HG02970 (cell line): ENCODE measurements around the gene PRKCA.
"Not testable (repeated sequence)": the region's sequence is repeated elsewhere in the genome, so short reads cannot be mapped to it uniquely, and the experiment has no call there.

Experiments used
- ATAC-seq: cut with Tn5 transposase; IDR thresholded peaks from one replicate; pipeline ENCODE4 v1.9.1; 2021; ENCODE audit warnings: mild to moderate bottlenecking, moderate library complexity, moderate number of reproducible peaks; ENCODE audit not compliant: unreplicated experiment, low FRiP score

The PRKCA gene

GRCh38 chr17:66582373-66583111, 280.1 kb downstream of the PRKCA start:
- no peak for ATAC-seq

- ATAC-seq, result no peak
Measured at GRCh38 chr17:66583112-66583748, 280.8 kb downstream of the PRKCA start.

DNA sequence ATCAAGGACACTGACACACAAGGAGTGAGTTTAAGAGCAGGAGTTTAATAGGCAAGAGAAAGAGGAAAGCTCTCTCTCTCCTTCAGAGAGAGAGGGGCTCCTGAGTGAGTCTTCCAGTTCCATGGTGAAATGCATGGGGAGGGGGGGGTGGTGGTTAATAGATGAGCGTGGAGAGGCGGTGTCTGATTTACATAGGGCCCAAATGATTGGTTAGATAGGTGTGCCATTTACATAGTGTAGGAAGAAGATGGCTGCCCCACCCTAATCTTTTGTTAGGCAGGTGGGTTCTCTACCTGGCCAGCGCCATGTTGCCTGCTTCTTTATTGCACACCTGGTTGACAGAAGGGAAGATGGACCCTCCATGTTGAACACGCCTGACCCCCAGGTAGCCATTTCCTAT, 282.5 kb downstream of the PRKCA start:
- no peak for ATAC-seq

DNA sequence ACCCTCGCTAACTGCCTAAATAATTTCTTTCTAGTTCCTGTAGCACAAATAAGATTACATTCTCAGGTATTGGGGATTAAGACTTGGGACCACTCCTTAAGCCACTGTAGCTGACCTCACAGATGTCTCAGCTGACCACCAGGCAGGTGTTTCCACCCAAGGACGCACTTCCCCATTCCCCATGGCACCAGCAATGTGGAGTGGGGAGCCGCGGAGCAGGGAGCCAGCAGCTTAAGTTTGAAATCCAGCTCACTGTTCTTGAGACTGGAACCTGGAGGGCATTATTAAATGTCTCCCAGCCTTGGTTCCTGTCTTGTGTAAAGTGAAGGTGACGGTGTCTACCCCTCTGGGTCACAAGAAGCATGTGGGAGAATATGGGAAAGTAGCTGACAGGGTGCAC, 283.1 kb downstream of the PRKCA start:
- no peak for ATAC-seq

GRCh38 chr17:66589892-66590291, 287.5 kb downstream of the PRKCA start:
- no peak for ATAC-seq

DNA sequence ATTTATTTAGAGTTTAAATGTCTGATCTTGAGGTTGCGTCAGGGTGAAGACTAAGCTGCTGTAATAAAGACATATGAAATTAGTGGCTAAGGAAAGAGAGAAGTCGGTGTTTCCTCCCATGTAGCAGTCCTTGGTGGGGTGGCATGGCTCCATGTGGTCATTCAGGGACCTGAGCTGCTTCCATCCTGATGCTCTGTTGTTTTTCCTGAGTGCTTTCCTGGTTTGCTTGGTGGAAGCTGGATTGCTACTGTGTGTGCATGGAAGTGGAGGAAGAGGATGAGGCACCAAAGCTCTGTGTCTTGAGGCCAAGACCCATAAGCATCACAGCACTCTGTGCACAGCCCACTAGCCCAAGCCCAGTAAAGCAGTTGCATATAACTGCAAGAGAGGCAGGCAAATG, 290.7 kb downstream of the PRKCA start:
- no peak for ATAC-seq

DNA sequence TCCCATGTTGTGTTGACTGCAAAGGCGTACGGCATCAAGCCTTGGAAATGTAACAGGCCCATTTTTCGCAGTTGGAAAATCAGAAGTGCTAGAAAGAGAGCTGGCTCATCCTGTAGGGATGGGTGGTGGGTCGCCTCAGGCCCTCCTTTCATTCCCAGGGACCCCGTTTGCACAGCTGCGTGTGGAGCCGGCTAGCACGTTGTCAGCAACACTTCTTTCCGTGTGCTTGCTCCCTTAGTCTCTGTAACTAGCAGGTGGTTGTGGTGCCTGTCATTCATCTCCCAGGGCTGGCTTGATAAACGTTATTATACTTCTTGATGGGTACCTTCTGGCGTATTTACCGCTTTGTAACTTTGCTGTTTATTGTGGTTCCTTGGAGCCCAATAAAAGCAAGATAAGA, 293.5 kb downstream of the PRKCA start:
- no peak for ATAC-seq

- ATAC-seq, result no peak
Measured at GRCh38 chr17:66602659-66603384, 300.4 kb downstream of the PRKCA start.

DNA sequence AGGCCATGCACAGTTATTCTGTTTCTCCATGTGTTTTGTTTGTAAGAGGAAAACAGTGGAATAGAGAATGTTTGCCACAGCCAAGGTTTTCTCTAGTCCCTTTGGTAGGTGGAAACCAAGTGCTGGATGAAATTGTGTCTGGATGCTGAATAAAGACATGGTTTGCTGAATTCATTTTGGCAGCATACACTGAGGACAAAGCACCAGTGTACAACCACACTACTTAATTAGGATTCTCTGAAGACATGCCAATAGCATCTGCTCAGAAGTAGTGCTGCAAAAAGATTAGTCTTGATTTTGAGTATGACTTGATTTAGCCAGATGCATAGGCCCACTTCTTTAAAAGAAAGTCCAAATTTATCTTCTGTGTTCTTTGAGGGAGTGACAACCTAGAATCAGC, 302.0 kb downstream of the PRKCA start:
- ATAC-seq, result no peak

GRCh38 chr17:66605541-66605940, 303.1 kb downstream of the PRKCA start:
- ATAC-seq, result no peak

GRCh38 chr17:66610361-66611133, 308.1 kb downstream of the PRKCA start:
- no peak for ATAC-seq

DNA sequence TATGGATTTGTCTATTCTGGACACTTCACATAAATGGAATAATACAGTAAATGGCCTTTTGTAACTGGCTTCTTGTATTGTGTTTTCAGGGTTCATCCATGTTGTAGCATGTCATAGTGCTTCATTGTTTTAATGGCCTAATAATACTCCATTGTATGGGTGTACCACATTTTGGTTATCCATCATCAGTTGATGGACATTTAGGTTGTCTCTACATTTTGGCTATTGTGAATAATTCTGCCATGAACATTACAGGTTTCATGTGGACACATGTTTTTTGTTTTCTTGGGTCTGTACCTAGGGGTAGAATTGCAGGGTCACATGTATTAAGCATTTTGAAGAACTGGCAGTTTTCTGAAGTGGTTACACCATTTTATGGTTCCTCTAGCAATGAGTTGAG, 309.0 kb downstream of the PRKCA start:
- no peak for ATAC-seq

DNA sequence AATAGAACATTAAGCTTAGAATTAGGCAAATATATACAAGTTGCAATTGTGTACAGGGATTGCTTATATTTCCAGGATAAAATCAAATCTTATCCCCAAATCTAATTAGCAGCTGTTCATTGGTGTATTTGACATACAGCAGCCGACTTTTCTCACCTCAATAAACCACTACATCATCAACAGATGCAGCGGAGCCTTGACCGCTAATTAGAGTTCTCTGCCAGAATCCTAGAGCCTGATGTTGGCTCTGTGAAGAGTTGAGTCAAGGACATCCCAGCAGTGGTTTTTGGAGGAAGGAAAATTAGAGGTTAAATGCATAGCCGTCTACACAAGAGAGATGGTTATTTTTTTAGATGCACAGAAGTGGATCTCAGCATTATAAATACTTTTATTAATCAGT, 310.6 kb downstream of the PRKCA start:
- ATAC-seq, result no peak

DNA sequence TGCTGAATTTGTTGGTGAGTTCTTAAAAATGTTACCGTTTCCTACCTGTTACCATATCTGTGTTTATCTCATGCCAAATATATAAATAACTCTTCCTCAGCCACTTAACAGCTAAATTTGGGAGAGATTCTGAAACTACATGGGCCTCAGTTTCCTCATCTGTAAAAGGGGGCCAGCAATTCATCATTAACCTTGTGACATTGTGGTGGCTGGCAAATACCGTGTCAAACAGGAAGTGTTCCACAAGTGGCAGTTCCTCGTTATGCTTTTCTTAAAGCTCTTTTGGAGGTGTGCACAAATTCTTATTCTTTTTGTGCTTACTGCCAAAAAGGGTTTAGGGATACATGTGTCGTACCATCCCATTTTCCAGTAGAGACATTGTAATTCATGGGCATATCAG, 312.1 kb downstream of the PRKCA start:
- no peak for ATAC-seq

DNA sequence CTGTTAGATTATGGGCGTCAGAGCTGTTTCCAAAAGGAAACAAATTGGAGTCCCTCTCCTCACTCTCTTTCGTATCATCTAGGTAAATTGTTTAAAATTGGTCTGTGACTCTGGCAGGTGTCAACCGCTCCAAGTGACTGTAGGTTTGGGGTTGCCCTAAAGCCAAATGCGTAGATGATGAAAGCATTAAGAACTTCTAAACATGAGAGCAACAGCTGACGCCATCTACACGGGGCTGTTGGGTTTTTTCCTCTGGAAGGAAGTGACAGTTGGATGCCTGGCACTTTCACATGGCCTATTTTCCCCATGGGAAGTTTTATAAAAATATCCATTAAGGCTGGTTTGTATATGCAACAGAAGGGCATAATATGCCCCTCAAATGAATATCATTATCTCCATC, 316.8 kb downstream of the PRKCA start:
- no peak for ATAC-seq

GRCh38 chr17:66620528-66620927, 318.1 kb downstream of the PRKCA start:
- no peak for ATAC-seq

GRCh38 chr17:66624630-66625029, 322.2 kb downstream of the PRKCA start:
- not testable (repeated sequence) for ATAC-seq

GRCh38 chr17:66625311-66625767, 322.9 kb downstream of the PRKCA start:
- no peak for ATAC-seq

- ATAC-seq, result no peak
Measured at GRCh38 chr17:66627985-66628384, 325.6 kb downstream of the PRKCA start.

- no peak for ATAC-seq
Measured at GRCh38 chr17:66629762-66630161, 327.3 kb downstream of the PRKCA start.

- no peak for ATAC-seq
Measured at GRCh38 chr17:66630379-66630778, 328.0 kb downstream of the PRKCA start.
